Bronchial epithelial cell (primary cell): ENCODE measurements around the gene CIITA. TPM values are rescaled to one million over a fixed set of nuclear protein-coding genes. Genes with fewer than 3 reads are reported as not detected.
A peak's percentile ranks its signal among the peaks of the same experiment; 100 is the strongest.

Experiments
- DNase-seq: peaks from one replicate; pipeline ENCODE4 v3.0.0-alpha.2; 2010; ENCODE audit warnings: low read depth
- FAIRE-seq: peaks from 2 replicates; lab custom pipeline; 2011; peaks lifted over from hg19 to GRCh38; lab: Jason Lieb, UNC
- H3K27me3 ChIP-seq: 2 replicates; pipeline ENCODE4 v1.5.1; 2011; ENCODE audit warnings: low read length; ENCODE audit not compliant: control insufficient read depth, insufficient read depth
- H3K36me3 ChIP-seq: 2 replicates; pipeline ENCODE4 v1.5.1; 2011; ENCODE audit warnings: low read length; ENCODE audit not compliant: control insufficient read depth, insufficient read depth
- H3K4me3 ChIP-seq: 2 replicates; pipeline ENCODE4 v1.5.1; 2011; ENCODE audit warnings: mild to moderate bottlenecking, low read depth, low read length, control low read depth
- total RNA-seq: library from RNA; depleted of rRNA; stranded (reverse); fragments of >200 nt; gene quantifications from 2 replicates; pipeline ENCODE4 v1.2.1, GENCODE V29; 2014
- TF ChIP-seq, protein P1 (sequence below): IDR thresholded peaks from 2 replicates; pipeline ENCODE4 v1.5.1; 2011; ENCODE audit warnings: mild to moderate bottlenecking, moderate library complexity, low read length, control low read depth, inconsistent platforms; ENCODE audit not compliant: insufficient read depth, severe bottlenecking

CIITA gene
- total RNA-seq, 1 donor from 2014 or later = not detected

DNA sequence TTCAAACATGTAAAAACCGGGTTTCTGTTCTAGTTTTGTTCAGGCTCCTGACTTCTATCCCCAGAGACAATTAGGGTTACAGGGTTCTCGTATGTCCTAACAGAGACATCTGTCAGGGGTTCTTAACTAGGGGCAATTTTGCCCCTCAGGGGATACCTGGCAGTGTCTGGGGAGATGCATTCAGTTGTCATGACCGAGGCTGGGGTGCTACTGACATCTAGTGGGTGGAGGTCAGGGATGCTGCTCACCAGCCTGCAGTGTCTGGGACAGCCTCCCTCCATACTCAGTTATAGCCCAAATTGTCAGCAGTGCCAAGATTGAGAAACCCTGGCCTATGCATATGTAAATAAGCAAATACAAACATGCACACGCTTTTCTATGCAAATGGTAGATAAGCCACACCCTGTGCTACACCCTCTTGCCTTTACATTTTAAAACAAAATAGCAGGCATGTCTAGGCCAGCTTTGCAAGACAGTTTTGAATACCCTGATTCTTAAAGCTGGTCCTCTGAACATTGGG lies 104.8 kb downstream of the CIITA start:
- Histone ChIP-seq H3K4me3 (no peak overlapping the region), H3K36me3 (peaks cover 2% of the 10 kb centered on the region), H3K27me3 (no peaks in the 10 kb centered on the region)
- DNase-seq = peak; percentile 81
- TF ChIP-seq, protein P1, sequence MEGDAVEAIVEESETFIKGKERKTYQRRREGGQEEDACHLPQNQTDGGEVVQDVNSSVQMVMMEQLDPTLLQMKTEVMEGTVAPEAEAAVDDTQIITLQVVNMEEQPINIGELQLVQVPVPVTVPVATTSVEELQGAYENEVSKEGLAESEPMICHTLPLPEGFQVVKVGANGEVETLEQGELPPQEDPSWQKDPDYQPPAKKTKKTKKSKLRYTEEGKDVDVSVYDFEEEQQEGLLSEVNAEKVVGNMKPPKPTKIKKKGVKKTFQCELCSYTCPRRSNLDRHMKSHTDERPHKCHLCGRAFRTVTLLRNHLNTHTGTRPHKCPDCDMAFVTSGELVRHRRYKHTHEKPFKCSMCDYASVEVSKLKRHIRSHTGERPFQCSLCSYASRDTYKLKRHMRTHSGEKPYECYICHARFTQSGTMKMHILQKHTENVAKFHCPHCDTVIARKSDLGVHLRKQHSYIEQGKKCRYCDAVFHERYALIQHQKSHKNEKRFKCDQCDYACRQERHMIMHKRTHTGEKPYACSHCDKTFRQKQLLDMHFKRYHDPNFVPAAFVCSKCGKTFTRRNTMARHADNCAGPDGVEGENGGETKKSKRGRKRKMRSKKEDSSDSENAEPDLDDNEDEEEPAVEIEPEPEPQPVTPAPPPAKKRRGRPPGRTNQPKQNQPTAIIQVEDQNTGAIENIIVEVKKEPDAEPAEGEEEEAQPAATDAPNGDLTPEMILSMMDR = peak; percentile 62
- FAIRE-seq = no peak

DNA sequence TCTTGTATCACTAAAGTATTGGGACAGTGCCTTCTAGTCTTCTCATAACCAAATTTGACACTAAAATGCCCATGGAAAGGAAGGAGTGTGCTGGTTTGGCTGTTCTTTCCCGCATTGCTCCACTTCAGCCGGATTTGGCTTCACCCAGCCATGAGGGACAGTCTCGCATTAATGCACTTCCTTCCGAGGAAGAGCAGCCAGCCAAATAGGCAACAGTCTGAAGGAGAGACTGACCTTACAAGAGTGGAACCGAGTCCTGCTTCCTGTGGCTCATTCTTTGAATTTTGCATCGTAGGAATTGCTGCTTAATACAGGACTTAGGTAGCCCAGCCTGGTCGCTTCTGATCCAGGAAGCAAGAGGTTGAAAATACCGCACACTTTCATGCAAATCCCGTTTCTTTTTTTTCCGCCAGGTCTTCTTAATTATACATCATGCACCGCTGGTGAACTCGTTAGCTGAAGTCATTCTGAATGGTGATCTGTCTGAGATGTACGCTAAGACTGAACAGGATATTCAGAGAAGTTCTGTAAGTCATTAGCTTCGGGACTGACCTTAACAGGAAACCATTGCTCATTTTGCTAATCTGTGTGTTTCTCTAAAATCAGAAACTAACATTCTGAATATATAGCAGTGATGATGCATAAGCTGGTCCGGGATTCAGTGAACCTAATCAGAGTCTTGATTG lies 105.6 kb downstream of the CIITA start:
- FAIRE-seq = no peak
- Histone ChIP-seq H3K27me3 (no peaks in the 10 kb centered on the region), H3K36me3 (peaks cover 2% of the 10 kb centered on the region), H3K4me3 (no peak overlapping the region)
- DNase-seq = no peak
- TF ChIP-seq, protein P1 = no peak

DNA sequence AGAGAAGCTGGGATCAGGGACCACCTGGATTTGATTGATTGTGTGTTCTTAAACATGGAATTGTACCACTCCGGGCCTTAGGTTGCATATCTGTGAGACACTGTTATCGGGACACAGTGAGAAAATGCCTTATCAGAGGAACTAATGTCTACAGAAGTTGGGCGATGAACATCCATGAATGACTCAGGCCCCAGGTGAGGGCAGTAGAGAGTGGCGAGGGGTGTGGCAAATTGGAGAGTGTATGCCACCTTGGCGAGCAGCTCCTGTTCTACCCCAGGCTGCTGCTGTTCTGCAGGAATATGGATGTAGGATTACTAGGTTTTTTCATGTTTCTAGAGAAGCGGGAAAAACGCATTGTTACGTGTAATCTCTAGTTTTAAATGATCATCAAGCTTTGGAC lies 106.2 kb downstream of the CIITA start:
- FAIRE-seq (no peak), DNase-seq (no peak)
- H3K27me3 ChIP-seq = no peaks in the 10 kb centered on the region

DNA sequence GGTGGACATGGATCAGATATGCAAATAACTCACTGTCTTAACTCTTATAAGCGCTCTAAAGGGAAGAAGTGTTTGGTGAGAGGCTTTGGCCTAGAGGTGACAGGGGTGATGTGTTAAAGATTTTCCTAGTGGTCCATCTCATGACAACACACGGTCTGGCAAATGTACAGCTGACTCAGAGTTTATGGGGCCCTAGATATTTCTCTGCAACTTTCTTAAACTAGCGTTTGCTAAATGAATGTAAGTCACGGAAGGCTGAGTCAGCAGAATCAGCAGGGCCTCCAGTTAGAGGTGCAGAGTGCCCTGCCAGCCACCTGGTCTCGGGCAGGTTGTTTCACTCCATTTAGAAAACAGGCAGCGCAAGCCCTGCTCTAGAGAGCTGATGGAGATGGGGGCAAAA lies 107.5 kb downstream of the CIITA start:
- H3K4me3 ChIP-seq = no peak overlapping the region
- peaks cover 4% of the 10 kb centered on the region for H3K36me3 ChIP-seq
- H3K27me3 ChIP-seq = no peaks in the 10 kb centered on the region
- FAIRE-seq (no peak), DNase-seq (no peak)
- TF ChIP-seq, protein P1 = no peak

More for the DNA sequence above, 106.2 kb downstream of the CIITA start:
- TF ChIP-seq, protein P1 = peak; percentile 33
- Histone ChIP-seq H3K36me3 (peaks cover 2% of the 10 kb centered on the region), H3K4me3 (no peak overlapping the region)

Other genes starting within 250 kb of the CIITA start
- gene TEKT5, start 182.3 kb upstream of the CIITA start, total RNA-seq = 0.26 and 0.53 TPM in 2 replicates
- gene NUBP1, start 133.4 kb upstream of the CIITA start, total RNA-seq = 12.9 and 16.6 TPM in 2 replicates
- not detected in 2 replicates for gene TVP23A, start 58.4 kb upstream of the CIITA start, total RNA-seq
- 46.2 and 47.9 TPM in 2 replicates for gene DEXI, start 65.3 kb downstream of the CIITA start, total RNA-seq
- 13.8 and 15.8 TPM in 2 replicates for gene CLEC16A, start 67.4 kb downstream of the CIITA start, total RNA-seq